ENCODE data around the gene LCORL. TPM values are rescaled to one million over a fixed set of nuclear protein-coding genes. Genes with fewer than 3 reads are reported as not detected.

LCORL gene
- polyA plus RNA-seq, 2 of the 4 experiments (the other 2 are of a cell fraction), result 6.4 to 9.7 TPM

DNA sequence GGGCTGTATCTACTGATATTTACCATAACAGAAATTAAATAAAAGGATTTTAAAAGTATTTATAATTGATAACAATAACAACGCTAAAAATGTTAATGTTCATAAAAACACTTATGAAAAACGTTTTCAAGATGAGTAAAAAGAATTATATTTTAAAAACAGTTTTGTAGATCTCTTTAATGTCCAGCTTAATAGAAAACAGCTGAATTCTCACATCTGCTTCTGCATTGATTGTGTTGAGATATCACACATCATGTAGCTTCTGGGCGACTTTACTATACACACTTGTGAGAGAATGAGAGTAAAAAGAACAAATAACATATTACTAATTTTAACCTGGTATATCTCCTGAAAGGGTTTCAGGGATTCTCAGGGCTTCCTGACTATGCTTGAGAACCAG is 127.1 kb downstream of the LCORL start (continued):
- TF ChIP-seq POLR2AphosphoS2 (conservative IDR thresholded peaks at IDR 0.05; ENCODE audit: low read length) (no peak), POLR2A (IDR thresholded peaks at IDR 0.05; ENCODE audit: low read length) (no peak), EHMT2 (IDR thresholded peaks at IDR 0.05; ENCODE audit: low read depth) (no peak)
- TF ChIP-seq, protein P1, sequence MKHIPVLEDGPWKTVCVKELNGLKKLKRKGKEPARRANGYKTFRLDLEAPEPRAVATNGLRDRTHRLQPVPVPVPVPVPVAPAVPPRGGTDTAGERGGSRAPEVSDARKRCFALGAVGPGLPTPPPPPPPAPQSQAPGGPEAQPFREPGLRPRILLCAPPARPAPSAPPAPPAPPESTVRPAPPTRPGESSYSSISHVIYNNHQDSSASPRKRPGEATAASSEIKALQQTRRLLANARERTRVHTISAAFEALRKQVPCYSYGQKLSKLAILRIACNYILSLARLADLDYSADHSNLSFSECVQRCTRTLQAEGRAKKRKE (CRISPR knock-in tag; IDR thresholded peaks at IDR 0.05; ENCODE audit: low read depth), result no peak

DNA sequence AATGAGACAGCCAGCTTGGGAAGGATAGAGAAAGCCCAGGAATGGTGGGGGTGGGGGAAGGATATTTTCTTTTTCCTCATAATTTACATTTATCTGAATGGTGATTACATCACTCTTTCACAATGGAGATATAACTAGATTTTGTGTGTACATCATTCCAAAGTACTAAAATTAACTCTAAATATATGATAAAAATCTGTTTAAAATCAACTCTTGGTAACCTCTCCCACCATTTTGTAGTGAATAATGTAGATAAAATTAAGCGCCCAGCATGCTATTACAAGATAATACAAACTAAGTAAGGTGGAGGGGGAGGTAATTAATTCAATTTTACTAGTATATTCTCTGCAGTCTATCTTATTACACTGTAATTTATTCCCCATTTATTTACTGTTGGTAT is 131.9 kb downstream of the LCORL start:
- no peaks in the 10 kb centered on the region for H3K9me3 ChIP-seq
- DNase-seq (ENCODE audit: low read depth in 1 of 2, low spot score in 1 of 2) (no peak), FAIRE-seq (no peak), ATAC-seq (no peak)
- H3K4me3 ChIP-seq, result no peak overlapping the region
- ChIA-PET CTCF (no interaction called here), POLR2A (no interaction called here)
- no peak for TF ChIP-seq ZC3H11A (IDR thresholded peaks at IDR 0.05)
- TF ChIP-seq GATA3 (IDR thresholded peaks at IDR 0.05; ENCODE audit: borderline replicate concordance), result no peak
- TF ChIP-seq NFE2L2 (conservative IDR thresholded peaks at IDR 0.05; ENCODE audit: low read length), result no peak
- TF ChIP-seq, protein P2, sequence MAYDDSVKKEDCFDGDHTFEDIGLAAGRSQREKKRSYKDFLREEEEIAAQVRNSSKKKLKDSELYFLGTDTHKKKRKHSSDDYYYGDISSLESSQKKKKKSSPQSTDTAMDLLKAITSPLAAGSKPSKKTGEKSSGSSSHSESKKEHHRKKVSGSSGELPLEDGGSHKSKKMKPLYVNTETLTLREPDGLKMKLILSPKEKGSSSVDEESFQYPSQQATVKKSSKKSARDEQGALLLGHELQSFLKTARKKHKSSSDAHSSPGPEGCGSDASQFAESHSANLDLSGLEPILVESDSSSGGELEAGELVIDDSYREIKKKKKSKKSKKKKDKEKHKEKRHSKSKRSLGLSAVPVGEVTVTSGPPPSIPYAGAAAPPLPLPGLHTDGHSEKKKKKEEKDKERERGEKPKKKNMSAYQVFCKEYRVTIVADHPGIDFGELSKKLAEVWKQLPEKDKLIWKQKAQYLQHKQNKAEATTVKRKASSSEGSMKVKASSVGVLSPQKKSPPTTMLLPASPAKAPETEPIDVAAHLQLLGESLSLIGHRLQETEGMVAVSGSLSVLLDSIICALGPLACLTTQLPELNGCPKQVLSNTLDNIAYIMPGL (CRISPR knock-in tag; IDR thresholded peaks at IDR 0.05; ENCODE audit: borderline replicate concordance), result no peak
- TF ChIP-seq, protein P3, sequence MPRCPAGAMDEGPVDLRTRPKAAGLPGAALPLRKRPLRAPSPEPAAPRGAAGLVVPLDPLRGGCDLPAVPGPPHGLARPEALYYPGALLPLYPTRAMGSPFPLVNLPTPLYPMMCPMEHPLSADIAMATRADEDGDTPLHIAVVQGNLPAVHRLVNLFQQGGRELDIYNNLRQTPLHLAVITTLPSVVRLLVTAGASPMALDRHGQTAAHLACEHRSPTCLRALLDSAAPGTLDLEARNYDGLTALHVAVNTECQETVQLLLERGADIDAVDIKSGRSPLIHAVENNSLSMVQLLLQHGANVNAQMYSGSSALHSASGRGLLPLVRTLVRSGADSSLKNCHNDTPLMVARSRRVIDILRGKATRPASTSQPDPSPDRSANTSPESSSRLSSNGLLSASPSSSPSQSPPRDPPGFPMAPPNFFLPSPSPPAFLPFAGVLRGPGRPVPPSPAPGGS (IDR thresholded peaks at IDR 0.05), result no peak
- TF ChIP-seq JUN (IDR thresholded peaks at IDR 0.05), result no peak
- TF ChIP-seq, protein P4, sequence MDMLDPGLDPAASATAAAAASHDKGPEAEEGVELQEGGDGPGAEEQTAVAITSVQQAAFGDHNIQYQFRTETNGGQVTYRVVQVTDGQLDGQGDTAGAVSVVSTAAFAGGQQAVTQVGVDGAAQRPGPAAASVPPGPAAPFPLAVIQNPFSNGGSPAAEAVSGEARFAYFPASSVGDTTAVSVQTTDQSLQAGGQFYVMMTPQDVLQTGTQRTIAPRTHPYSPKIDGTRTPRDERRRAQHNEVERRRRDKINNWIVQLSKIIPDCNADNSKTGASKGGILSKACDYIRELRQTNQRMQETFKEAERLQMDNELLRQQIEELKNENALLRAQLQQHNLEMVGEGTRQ (IDR thresholded peaks at IDR 0.05), result no peak
- TF ChIP-seq FOXS1 (CRISPR knock-in tag; IDR thresholded peaks at IDR 0.05), result no peak
- no peak for TF ChIP-seq JUNB (IDR thresholded peaks at IDR 0.05)
- 100% methylated on average over 1 of the region's 1 CpG for WGBS (ENCODE audit: missing lambda C conversion rate)
- H3K4me1 ChIP-seq, result no peaks in the 10 kb centered on the region
- no peak overlapping the region for H3K4me2 ChIP-seq
- H3K27ac ChIP-seq, result no peak overlapping the region

DNA sequence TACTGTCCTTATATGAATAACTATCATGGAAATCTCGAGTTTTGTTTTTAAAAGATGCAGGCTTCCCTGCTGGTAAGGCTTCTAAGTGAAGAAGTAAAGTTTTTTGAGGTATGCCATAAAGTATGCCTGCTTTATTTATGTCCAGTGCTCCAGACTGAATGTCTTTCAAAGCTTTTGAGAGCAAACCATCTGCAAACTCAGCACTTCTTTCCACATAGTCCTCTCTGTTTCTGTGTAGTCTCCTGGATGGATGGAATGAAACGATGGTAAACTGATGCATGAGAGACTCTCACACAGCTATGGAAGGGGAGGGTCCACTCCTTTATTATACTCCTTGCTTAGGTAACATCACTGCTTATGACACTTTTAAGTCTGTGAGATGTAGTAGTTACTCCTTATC is 137.0 kb downstream of the LCORL start:
- POLR2A ChIA-PET, result no interaction called here
- CTCF ChIA-PET, result no interaction called here
- DNase-seq (ENCODE audit: low read depth in 1 of 2, low spot score in 1 of 2) (no peak), ATAC-seq (no peak), FAIRE-seq (no peak)
- 73% methylated on average over 2 of the region's 2 CpGs for WGBS (ENCODE audit: missing lambda C conversion rate)
- no peak for TF ChIP-seq POLR2A (IDR thresholded peaks at IDR 0.05; ENCODE audit: low read length)
- TF ChIP-seq NPAS2 (CRISPR knock-in tag; IDR thresholded peaks at IDR 0.05; ENCODE audit: borderline replicate concordance), result no peak
- no peak for TF ChIP-seq ZC3H11A (IDR thresholded peaks at IDR 0.05)
- TF ChIP-seq ZSCAN20 (CRISPR knock-in tag; IDR thresholded peaks at IDR 0.05), result no peak
- TF ChIP-seq, protein P5, sequence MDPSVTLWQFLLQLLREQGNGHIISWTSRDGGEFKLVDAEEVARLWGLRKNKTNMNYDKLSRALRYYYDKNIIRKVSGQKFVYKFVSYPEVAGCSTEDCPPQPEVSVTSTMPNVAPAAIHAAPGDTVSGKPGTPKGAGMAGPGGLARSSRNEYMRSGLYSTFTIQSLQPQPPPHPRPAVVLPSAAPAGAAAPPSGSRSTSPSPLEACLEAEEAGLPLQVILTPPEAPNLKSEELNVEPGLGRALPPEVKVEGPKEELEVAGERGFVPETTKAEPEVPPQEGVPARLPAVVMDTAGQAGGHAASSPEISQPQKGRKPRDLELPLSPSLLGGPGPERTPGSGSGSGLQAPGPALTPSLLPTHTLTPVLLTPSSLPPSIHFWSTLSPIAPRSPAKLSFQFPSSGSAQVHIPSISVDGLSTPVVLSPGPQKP (IDR thresholded peaks at IDR 0.05; ENCODE audit: low read depth, low read length), result no peak
- TF ChIP-seq HOXB13 (CRISPR knock-in tag; IDR thresholded peaks at IDR 0.05; ENCODE audit: low read depth), result no peak
- TF ChIP-seq HOXB5 (CRISPR knock-in tag; IDR thresholded peaks at IDR 0.05), result no peak
- TF ChIP-seq PHF8 (IDR thresholded peaks at IDR 0.05; ENCODE audit: borderline replicate concordance, low read depth), result no peak
- no peak for TF ChIP-seq BHLHE40 (IDR thresholded peaks at IDR 0.05; ENCODE audit: low read depth, low read length)
- TF ChIP-seq FOXS1 (CRISPR knock-in tag; IDR thresholded peaks at IDR 0.05), result no peak
- TF ChIP-seq HEYL (CRISPR knock-in tag; IDR thresholded peaks at IDR 0.05), result no peak
- no peak for TF ChIP-seq SREBF2 (IDR thresholded peaks at IDR 0.05)
- no peak for TF ChIP-seq RCOR1 (IDR thresholded peaks at IDR 0.05; ENCODE audit: low read depth, low read length)
- TF ChIP-seq KDM5A (IDR thresholded peaks at IDR 0.05), result no peak
- no peaks in the 10 kb centered on the region for H3K9me3 ChIP-seq
- no peak overlapping the region for H3K4me3 ChIP-seq
- no peak overlapping the region for H3K4me2 ChIP-seq
- no peak overlapping the region for H3K27ac ChIP-seq
- H3K4me1 ChIP-seq, result no peaks in the 10 kb centered on the region

Data from A549 (cell line).